DMS 273 treated with DMSO at 0.1 percent for 48 hours (cell line): ENCODE results near the gene KMT2E.
"Not testable (repeated sequence)": the region's sequence is repeated elsewhere in the genome, so short reads cannot be mapped to it uniquely, and the experiment has no call there.

ENCODE experiments used
- DNase-seq: peaks from one replicate; lab custom pipeline; 2025; lab: John Stamatoyannopoulos, UW

The KMT2E gene

DNA sequence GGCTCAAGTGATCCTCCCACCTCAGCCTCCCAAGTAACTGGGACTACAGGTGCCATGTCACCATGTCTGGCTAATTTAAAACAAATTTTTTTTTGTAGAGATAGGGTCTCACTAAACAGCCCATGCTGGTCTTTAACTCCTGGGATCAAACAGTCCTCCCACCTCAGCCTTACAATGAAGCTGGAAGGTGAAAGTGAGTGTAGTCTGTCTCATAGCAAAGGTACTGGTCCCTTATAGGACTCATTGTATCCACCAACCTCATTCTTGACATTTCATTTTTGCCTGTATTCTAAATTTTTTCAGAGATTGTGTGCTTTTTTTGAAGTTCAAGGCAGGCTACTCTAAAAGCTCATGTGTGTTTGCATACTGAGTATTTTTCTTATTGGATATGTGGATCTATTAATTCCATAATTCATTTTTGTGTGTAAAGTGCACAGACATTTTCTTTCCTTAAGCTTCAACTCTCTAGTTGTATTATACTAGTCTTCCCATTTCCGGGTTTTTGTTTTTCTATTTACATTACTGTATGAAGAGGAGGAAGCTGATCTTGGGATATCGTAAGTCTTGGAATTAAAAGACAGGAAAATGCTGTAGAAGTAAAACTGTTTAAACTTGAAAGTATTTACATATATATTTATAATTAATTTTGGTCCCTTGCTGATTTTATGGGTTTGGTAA, 13.3 kb downstream of the KMT2E start:
- no peak for DNase-seq

DNA sequence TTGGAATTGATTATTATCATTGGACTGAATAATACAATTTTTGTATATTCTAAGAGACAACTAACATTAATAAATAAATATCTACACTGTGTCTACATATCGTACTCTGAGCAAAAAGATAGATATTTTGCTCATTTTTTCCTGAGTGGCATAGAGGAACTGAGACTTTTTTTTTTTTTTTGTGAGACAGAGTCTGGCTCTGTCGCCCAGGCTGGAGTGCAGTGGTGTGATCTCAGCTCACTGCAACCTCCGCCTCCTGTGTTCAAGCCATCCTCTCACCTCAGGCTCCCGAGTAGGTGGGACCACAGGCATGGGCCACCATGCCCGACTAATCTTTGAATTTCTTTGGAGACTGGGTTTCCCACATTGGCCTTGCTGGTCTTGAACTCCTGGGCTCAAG, 14.0 kb downstream of the KMT2E start:
- DNase-seq, result no peak

DNA sequence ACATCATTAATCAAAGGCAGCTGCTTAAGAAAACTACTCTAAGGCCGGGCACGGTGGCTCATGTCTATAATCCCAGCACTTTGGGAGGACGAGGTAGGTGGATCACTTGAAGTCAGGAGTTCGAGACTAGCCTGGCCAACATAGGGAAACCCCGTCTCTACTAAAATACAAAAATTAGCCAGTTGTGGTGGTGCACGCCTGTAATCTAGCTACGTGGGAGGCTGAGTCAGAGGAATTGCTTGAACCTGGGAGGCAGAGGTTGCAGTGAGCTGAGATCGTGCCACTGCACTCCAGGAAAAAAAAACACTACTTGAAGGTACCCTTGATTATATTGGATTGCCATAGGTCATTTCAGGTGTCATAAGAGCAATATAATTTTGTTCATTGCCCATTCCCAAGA, 14.9 kb downstream of the KMT2E start:
- not testable (repeated sequence) for DNase-seq

DNA sequence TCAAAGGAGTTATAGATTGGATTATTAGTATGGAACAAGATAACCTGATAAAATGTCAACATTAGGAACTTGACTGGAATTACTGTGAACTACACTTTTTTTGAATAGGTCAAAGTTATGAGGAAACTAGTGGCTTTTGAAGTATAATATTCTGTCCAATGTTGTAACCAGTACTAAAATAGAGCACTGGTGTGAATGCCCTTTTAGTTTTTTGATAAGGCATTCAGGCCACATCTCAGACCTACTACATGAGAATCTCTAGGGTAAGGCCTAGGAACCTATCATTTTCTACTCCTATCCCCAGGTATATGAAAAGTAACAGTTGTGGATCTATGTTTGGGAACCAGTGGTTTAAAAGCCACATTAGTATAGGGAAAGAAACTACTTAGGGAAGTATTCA, 16.4 kb downstream of the KMT2E start:
- no peak for DNase-seq

GRCh38 chr7:105032553-105033214, 18.7 kb downstream of the KMT2E start:
- no peak for DNase-seq

- no peak for DNase-seq
These were observed 21.3 kb downstream of the KMT2E start for GRCh38 chr7:105035349-105035748.

GRCh38 chr7:105036217-105037168, 22.5 kb downstream of the KMT2E start:
- DNase-seq, result peak; percentile 84

GRCh38 chr7:105037319-105037718, 23.3 kb downstream of the KMT2E start:
- DNase-seq, result no peak

DNA sequence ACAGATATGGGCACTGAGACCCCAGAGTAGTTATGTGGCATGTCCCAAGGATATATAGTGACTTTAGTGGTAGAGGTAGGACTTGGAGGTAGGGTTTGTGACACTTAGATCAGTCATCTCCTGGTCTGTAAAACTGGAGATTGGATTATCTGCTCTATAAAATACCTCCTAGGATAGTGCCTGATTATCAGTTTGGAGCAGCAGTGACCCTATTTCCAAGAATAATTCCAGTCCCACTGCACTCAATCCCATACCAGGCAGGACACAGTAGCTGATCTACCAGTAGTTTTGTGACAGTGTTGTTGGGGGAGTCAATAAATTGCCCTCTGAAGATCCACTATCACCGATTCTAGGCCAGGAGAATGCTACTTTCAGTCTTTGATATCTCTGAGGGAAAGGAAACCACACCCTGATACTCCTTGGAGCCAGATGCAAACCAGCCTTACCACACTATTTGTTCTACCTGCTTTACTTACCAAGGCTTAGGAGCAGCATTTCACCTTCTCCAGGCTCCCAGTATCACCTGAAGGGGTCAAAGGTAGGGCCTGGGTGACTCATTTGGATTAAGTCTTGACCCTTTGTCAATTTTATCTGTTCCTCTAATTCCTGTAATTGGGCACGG, 30.6 kb downstream of the KMT2E start:
- DNase-seq, result no peak

- DNase-seq, result no peak
These were observed 32.4 kb downstream of the KMT2E start for GRCh38 chr7:105046414-105046813.

DNA sequence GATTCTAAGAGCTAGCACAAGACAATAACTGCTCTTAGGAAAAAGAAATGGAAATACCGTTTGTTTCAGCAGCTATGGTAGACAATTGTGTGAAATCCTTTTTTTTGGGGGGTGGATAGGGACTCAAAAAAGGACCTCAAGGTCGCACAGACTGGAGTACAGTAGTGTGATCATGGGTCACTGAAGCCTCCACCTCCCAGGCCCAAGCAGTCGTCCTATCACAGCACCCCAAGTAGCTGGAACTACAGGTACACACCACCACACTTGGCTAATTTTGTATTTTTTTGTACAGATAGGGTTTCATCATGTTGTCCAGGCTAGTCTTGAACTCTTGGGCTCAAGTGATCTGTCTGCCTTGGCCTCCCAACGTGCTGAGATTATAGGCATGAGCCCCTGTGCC, 33.9 kb downstream of the KMT2E start:
- no peak for DNase-seq

DNA sequence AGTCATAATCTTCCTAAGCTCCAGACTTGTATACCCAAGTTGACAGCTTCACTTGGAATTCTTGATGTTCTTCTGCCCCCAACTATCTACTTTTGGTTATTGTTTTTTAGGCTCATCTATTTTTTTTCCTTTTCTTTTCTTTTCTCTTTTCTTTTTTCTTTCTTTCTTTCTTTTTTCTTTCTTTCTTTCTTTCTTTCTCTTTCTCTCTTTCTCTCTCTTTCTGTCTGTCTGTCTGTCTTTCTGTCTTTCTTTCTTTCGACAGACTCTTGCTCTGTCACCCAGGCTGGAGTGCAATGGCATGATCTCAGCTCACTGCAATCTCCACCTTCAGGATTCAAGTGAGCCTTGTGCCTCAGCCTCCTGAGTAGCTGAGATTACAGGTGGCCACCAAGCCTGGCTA, 36.5 kb downstream of the KMT2E start:
- DNase-seq, result no peak

GRCh38 chr7:105050899-105051298, 36.9 kb downstream of the KMT2E start:
- not testable (repeated sequence) for DNase-seq

- no peak for DNase-seq
These were observed 41.1 kb downstream of the KMT2E start for GRCh38 chr7:105055084-105055483.

- no peak for DNase-seq
These were observed 41.6 kb downstream of the KMT2E start for GRCh38 chr7:105055621-105056020.

DNA sequence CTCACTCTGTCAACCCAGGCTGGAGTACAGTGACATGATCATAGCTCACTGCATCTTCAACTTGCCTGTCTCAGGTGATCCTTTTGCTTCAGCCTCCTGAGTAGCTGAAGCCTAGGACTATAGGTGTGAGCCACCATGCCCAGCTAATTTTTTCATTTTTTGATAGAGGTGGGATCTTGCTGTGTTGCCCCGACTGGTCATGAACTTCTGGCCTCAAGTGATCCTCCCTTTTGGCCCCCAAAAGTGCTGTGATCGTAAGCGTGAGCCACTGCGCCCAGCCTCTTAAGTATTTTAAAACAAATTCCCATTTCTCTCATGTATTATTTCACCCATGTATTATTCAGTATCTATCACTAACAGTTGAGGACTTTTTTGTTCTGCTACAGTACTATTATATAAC, 43.5 kb downstream of the KMT2E start:
- DNase-seq, result no peak

DNA sequence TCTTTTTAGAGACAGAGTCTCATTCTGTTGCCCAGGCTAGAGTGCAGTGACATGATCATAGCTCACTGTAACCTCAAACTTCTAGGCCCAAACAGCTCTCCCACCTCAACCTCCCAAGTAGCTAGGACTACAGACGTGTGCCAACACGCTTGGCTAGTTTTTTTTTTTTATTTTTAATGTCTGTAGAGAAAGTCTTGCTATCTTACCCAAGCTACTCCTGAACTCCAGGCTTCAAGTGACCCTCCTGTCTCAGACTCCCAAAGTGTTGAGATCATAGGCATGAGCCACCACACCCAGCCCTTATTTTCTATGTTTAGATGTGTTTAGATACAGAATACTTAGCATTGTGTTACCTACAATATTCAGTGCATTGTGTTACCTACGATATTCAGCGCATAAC, 46.4 kb downstream of the KMT2E start:
- DNase-seq, result no peak

DNA sequence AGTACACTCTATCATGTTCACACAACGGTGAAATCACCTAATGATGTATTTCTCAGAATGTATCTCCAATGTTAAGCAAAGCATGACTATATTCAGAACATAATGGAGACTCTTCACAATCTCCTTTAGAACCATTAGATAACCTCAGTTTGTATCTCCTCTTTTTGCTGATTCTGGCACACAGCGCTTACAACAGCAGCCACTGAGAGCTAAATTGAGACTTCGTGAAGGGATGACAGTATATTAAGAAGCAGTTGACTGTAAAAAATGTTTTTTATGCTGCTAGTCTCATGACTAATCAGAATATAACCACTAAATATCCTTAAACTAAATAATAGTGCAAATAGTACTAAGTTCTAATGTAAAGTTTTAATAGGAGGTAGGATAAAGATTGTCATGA, 46.9 kb downstream of the KMT2E start:
- no peak for DNase-seq

GRCh38 chr7:105065104-105065503, 51.1 kb downstream of the KMT2E start:
- no peak for DNase-seq

DNA sequence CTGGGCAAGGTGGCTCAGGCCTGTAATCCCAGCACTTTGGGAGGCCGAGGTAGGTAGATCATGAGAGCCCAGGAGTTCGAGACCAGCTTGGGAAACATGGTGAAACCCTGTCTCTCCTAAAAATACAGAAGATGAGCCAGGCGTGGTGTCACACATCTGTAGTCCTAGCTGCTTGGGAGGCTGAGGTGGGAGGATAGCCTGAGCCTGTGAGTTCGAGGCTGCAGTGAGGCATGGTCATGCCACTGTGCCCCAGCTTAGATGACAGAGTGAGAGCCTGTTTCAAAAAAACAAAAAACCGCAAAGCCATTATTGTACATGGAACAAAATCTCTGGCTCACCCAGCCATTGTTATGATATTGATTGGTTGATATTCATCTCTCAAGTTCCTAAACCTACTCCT, 53.7 kb downstream of the KMT2E start:
- no peak for DNase-seq

GRCh38 chr7:105068886-105069285, 54.9 kb downstream of the KMT2E start:
- DNase-seq, result no peak

- no peak for DNase-seq
These were observed 59.1 kb downstream of the KMT2E start for GRCh38 chr7:105073143-105073542.
